K562 (cell line): ENCODE data around the gene DCAF6. TPM values are rescaled to one million over a fixed set of nuclear protein-coding genes. Genes with fewer than 3 reads are reported as not detected.

Experiments
- ATAC-seq: fragments of 200-7000 bp; cut with Tn5 transposase; 3 replicates; pipeline ENCODE4 v1.9.1; 2020; ENCODE audit warnings: moderate library complexity
- BruUV-seq: library from RNA; stranded (reverse); fragments of 400-500 nt; replicated peaks from 2 replicates; lab custom pipeline; 2021; lab: Mats Ljungman, UMichigan
- CTCF ChIA-PET: fragments of 300-600 bp; formaldehyde crosslinking; extraction: SDS; loops from one replicate; lab custom pipeline; 2021; ENCODE audit warnings: low intra/inter-chr PET ratio; lab: Yijun Ruan, JAX
- POLR2A ChIA-PET: fragments of 300-600, 350-650 bp; sonication (Branson Sonifier 250); formaldehyde crosslinking; extraction: SDS; loops from one replicate; lab custom pipeline; 2021; ENCODE audit warnings: antibody characterized with exemption, inconsistent platforms; lab: Yijun Ruan, JAX
- DNase-seq, 4 experiments: peaks; one replicate each; pipeline versions ENCODE4 v3.0.0 to v3.0.0-alpha.2; 2011 to 2018; ENCODE audit warnings: low spot score in 3 of 4, mixed read lengths in 3 of 4; ENCODE audit errors: extremely low read depth in 1 of 4
- FAIRE-seq: peaks from 2 replicates; lab custom pipeline; 2011; peaks lifted over from hg19 to GRCh38; lab: Jason Lieb, UNC
- H2AFZ ChIP-seq: 2 replicates; pipeline ENCODE4 v1.6.0; 2011; ENCODE audit warnings: low read depth, low read length, control low read depth, inconsistent platforms
- H3K27ac ChIP-seq: fragments of 200-600 bp; 3 replicates; pipeline ENCODE4 v1.8.0; 2011; ENCODE audit warnings: low read depth, mild to moderate bottlenecking, control low read depth, inconsistent platforms, low read length, moderate library complexity, mixed read lengths; ENCODE audit errors: extremely low read depth
- H3K27me3 ChIP-seq, 2 experiments: fragments of 300-600 bp in 1 of 2; 2 replicates in 1 of 2; 3 replicates in 1 of 2; pipeline versions ENCODE4 v1.6.0 to v1.8.0; 2011; ENCODE audit warnings: inconsistent platforms in 2 of 2, low read length in 2 of 2, mild to moderate bottlenecking in 1 of 2, mixed read lengths in 1 of 2, moderate library complexity in 1 of 2; ENCODE audit not compliant: control insufficient read depth in 2 of 2, insufficient read depth in 2 of 2
- H3K36me3 ChIP-seq: fragments of 300-600 bp; 3 replicates; pipeline ENCODE4 v1.8.0; 2011; ENCODE audit warnings: mild to moderate bottlenecking, low read length, inconsistent platforms; ENCODE audit not compliant: control insufficient read depth, insufficient read depth
- H3K4me1 ChIP-seq, 2 experiments: fragments of 200-600 bp in 1 of 2; replicated peaks in 1 of 2; 2 replicates in 1 of 2; 3 replicates in 1 of 2; pipeline versions ENCODE4 v1.5.1 to v1.8.0; 2011; ENCODE audit warnings: inconsistent platforms in 2 of 2, low read length in 2 of 2, mild to moderate bottlenecking in 1 of 2, mixed read lengths in 1 of 2, moderate library complexity in 1 of 2; ENCODE audit not compliant: control insufficient read depth in 2 of 2, insufficient read depth in 2 of 2
- H3K4me2 ChIP-seq: 2 replicates; pipeline ENCODE4 v1.6.1; 2011; ENCODE audit warnings: low read length, control low read depth, inconsistent platforms, mixed read lengths; ENCODE audit not compliant: insufficient read depth
- H3K4me3 ChIP-seq: fragments of 200-600 bp; sonication (generic), shearing (Covaris generic); 2 replicates; pipeline ENCODE4 v1.5.1; 2016; ENCODE audit warnings: control low read depth, inconsistent platforms
- H3K79me2 ChIP-seq: fragments of 200-600 bp; 3 replicates; pipeline ENCODE4 v1.8.0; 2011; ENCODE audit warnings: low read length, inconsistent platforms; ENCODE audit not compliant: control insufficient read depth, insufficient read depth
- H3K9ac ChIP-seq, 2 experiments: 2 replicates each; pipeline versions ENCODE4 v1.6.0 to v1.6.1; 2011; ENCODE audit warnings: low read depth in 2 of 2, low read length in 2 of 2, control low read depth in 1 of 2, inconsistent platforms in 1 of 2, mild to moderate bottlenecking in 1 of 2, mixed read lengths in 1 of 2; ENCODE audit not compliant: insufficient read depth in 1 of 2
- H3K9me1 ChIP-seq: one replicate; pipeline ENCODE4 v1.6.0; 2011; ENCODE audit warnings: inconsistent platforms, mild to moderate bottlenecking, low read length, moderate library complexity; ENCODE audit not compliant: control insufficient read depth, insufficient read depth
- H3K9me3 ChIP-seq: replicated peaks from 2 replicates; pipeline ENCODE4 v1.5.1; 2011; ENCODE audit warnings: low read depth, low read length, inconsistent platforms; ENCODE audit not compliant: control insufficient read depth, insufficient read depth
- H4K20me1 ChIP-seq: replicated peaks from 2 replicates; pipeline ENCODE4 v1.6.1; 2011; ENCODE audit warnings: low read length, inconsistent platforms, mixed read lengths; ENCODE audit not compliant: control insufficient read depth, insufficient read depth
- ATF2 ChIP-seq: sonication (generic); formaldehyde crosslinking; IDR thresholded peaks from 2 replicates; pipeline ENCODE4 v1.8.1; 2022; ENCODE audit warnings: missing genetic modification reagents
- BHLHE40 ChIP-seq: IDR thresholded peaks from 2 replicates; pipeline ENCODE4 v1.6.1; 2011; ENCODE audit warnings: low read length, improper control_type of control experiment
- HINFP ChIP-seq: fragments of 450-650 bp; conservative IDR thresholded peaks from 2 replicates; pipeline ENCODE4 v1.6.1; 2016; ENCODE audit warnings: missing genetic modification characterization, low read depth, mild to moderate bottlenecking, control low read depth, missing compliant biosample characterization
- HNRNPH1 ChIP-seq: fragments of 200-400 bp; formaldehyde crosslinking; optimal IDR thresholded peaks from 2 replicates; pipeline ENCODE3; 2017; ENCODE audit warnings: low read depth, mild to moderate bottlenecking, low read length, moderate library complexity
- JUN ChIP-seq, 2 experiments: sonication (generic) in 1 of 2; formaldehyde crosslinking in 1 of 2; IDR thresholded peaks; 2 replicates each; pipeline versions ENCODE4 v1.6.1 to v1.8.0; 2012 to 2022; ENCODE audit warnings: borderline replicate concordance in 2 of 2, mild to moderate bottlenecking in 2 of 2, improper control_type of control experiment in 1 of 2, low read depth in 1 of 2, low read length in 1 of 2, missing genetic modification reagents in 1 of 2
- ZNF518B ChIP-seq: fragments of 250-450 bp; sonication (Bioruptor Pico); IDR thresholded peaks from 2 replicates; pipeline ENCODE4 v1.5.0; 2021; ENCODE audit warnings: mild to moderate bottlenecking, moderate library complexity
- ZNF551 ChIP-seq: fragments of 250-450 bp; sonication (Bioruptor Pico); IDR thresholded peaks from 2 replicates; pipeline ENCODE4 v1.5.0; 2021; ENCODE audit warnings: mild to moderate bottlenecking, moderate library complexity
- WGBS: fragments of 100-300 bp; shearing (Covaris generic); methylation state at CpG from one replicate; pipeline ENCODE4 v1.1.6; 2016; ENCODE audit warnings: low coverage, mixed read lengths; ENCODE audit not compliant: insufficient coverage; ENCODE audit errors: missing lambda C conversion rate; 5-methylcytosine and 5-hydroxymethylcytosine counted together
- in situ Hi-C: fragments of 300-500 bp; cut with MboI; formaldehyde crosslinking; loops from 4 replicates; pipeline ENCODE4 v1.15.0; 2018; ENCODE audit warnings: inconsistent platforms, mixed read lengths
- intact Hi-C: fragments of 100-400 bp; cut with micrococcal nuclease; formaldehyde crosslinking; loops from 2 replicates; pipeline ENCODE4 v1.14.2; 2022
- polyA plus RNA-seq, 8 experiments: library from polyadenylated mRNA; depleted of rRNA in 4 of 8; stranded (reverse) in 5 of 8; unstranded in 3 of 8; fragments of >200 nt; fragmentation: Nextera tagmentation in 2 of 8; fragmentation: Illumina TruSeq in 1 of 8; extraction: Ambion mirVana in 2 of 8; extraction: Trizol in 1 of 8; gene quantifications; 2 replicates each; pipeline versions ENCODE4 v1.2.1 to v1.2.3, GENCODE V29; 2011 to 2014; ENCODE audit warnings: inconsistent platforms in 1 of 8, missing spikeins in 1 of 8
- total RNA-seq, 7 experiments: library from RNA; depleted of rRNA in 6 of 7; stranded (reverse); fragments of >200 nt in 6 of 7; fragmentation: Illumina TruSeq in 2 of 7; extraction: Trizol in 2 of 7; gene quantifications; 2 replicates each; pipeline versions ENCODE4 v1.2.1 to v1.2.3, GENCODE V29; 2011 to 2021; ENCODE audit warnings: low replicate concordance in 1 of 7

DCAF6 gene
- total and polyA plus RNA-seq, 9 of the 15 experiments (the other 6 are each of a cell fraction or from before 2014, with no cell fraction given), result 19.1 to 102 (median 46.3) TPM

GRCh38 chr1:168035345-168035744 lies 98.9 kb downstream of the DCAF6 start:
- Histone ChIP-seq H2AFZ (no peak overlapping the region), H3K9ac (no peak overlapping the region), H4K20me1 (no peaks in the 10 kb centered on the region), H3K27ac (no peak overlapping the region), H3K36me3 (peaks cover 23% of the 10 kb centered on the region), H3K9me3 (no peaks in the 10 kb centered on the region), H3K79me2 (no peaks in the 10 kb centered on the region), H3K27me3 (no peaks in the 10 kb centered on the region), H3K4me3 (no peak overlapping the region), H3K4me1 (no peaks in the 10 kb centered on the region), H3K9me1 (no peaks in the 10 kb centered on the region), H3K4me2 (no peak overlapping the region)
- no peak for ATAC-seq
- FAIRE-seq, result no peak
- no TSS peak for BruUV-seq
- no peak for DNase-seq
- WGBS, result 95% methylated on average over 5 of the region's 5 CpGs
- ChIA-PET CTCF (no interaction called here), POLR2A (no interaction called here)
- TF ChIP-seq JUN (IDR thresholded peaks at IDR 0.05; ENCODE audit: borderline replicate concordance, low read depth, low read length), result no peak
- TF ChIP-seq JUN (CRISPR knock-in tag; IDR thresholded peaks at IDR 0.05; ENCODE audit: borderline replicate concordance), result no peak
- in situ Hi-C loops (no loop called here), intact Hi-C loops (no loop called here)

GRCh38 chr1:168042362-168042761 lies 105.9 kb downstream of the DCAF6 start:
- no peak overlapping the region for H3K4me3 ChIP-seq
- no peaks in the 10 kb centered on the region for H3K9me1 ChIP-seq
- intact Hi-C loops, result no loop called here
- H3K79me2 ChIP-seq, result no peaks in the 10 kb centered on the region
- no peak overlapping the region for H3K27ac ChIP-seq
- WGBS, result 96% methylated on average over 2 of the region's 2 CpGs
- H3K9ac ChIP-seq, result no peak overlapping the region
- ChIA-PET CTCF (no interaction called here), POLR2A (no interaction called here)
- in situ Hi-C loops, result no loop called here
- no peak overlapping the region for H3K4me2 ChIP-seq
- H3K9me3 ChIP-seq, result no peaks in the 10 kb centered on the region
- H4K20me1 ChIP-seq, result no peaks in the 10 kb centered on the region
- ATAC-seq, result no peak
- no peak for FAIRE-seq
- H2AFZ ChIP-seq, result no peak overlapping the region
- no peak for DNase-seq
- H3K27me3 ChIP-seq, result no peaks in the 10 kb centered on the region
- no TSS peak for BruUV-seq
- H3K4me1 ChIP-seq, result no peaks in the 10 kb centered on the region
- peaks cover 54% of the 10 kb centered on the region for H3K36me3 ChIP-seq
- TF ChIP-seq HNRNPH1 (no peak), ZNF551 (CRISPR knock-in tag) (no peak), HINFP (tag) (no peak), ATF2 (CRISPR knock-in tag) (no peak), BHLHE40 (no peak), ZNF518B (CRISPR knock-in tag) (no peak)
- TF ChIP-seq, all 486 proteins: peak for 0
